ENCODE data around the gene MRPL4.

DNA sequence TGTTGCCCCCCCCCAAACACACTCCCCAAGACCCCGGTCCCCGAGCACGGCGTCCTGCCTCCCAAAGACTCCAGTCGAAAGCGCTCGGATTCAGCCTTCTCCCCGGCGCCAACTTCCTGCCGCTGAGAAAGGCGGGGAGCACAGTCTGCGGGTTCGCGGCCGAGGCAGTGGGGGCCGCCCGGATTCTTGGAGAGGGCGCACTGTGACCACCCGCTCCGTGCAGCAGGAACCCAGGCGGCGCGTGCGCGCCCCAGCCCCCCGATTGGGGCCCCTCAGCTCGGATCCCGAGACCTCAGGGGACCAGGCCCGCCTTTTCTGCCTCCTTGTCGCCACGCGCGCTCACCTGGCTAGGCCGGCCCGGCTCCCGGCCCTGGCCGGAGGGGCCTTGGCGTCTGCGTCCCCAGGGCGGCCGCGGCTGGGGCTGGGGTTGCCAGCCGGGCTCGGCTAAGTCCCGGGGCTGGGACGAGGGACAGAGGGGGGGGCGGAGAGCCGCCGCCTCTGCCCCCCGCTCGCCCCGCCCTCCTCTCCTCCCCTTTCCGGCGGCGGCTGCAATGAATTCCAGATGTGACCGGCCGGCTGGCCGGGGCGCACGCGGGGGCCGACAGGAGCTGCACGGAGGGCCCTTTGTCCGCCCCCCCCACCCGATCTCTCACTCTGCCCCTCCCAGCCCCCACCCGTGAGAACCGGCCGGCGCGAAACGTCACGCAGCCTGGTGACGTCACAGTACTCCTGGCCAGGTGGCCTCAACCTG is 21.0 kb upstream of the MRPL4 start, which contains the start of gene S1PR2:
- TF ChIP-seq, protein P1, sequence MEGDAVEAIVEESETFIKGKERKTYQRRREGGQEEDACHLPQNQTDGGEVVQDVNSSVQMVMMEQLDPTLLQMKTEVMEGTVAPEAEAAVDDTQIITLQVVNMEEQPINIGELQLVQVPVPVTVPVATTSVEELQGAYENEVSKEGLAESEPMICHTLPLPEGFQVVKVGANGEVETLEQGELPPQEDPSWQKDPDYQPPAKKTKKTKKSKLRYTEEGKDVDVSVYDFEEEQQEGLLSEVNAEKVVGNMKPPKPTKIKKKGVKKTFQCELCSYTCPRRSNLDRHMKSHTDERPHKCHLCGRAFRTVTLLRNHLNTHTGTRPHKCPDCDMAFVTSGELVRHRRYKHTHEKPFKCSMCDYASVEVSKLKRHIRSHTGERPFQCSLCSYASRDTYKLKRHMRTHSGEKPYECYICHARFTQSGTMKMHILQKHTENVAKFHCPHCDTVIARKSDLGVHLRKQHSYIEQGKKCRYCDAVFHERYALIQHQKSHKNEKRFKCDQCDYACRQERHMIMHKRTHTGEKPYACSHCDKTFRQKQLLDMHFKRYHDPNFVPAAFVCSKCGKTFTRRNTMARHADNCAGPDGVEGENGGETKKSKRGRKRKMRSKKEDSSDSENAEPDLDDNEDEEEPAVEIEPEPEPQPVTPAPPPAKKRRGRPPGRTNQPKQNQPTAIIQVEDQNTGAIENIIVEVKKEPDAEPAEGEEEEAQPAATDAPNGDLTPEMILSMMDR (conservative IDR thresholded peaks at IDR 0.05; ENCODE audit: low read length): no peak
- no peak for TF ChIP-seq EZH2phosphoT487 (IDR thresholded peaks at IDR 0.05; ENCODE audit: borderline replicate concordance, low read depth, low read length)
